ENCODE results near the gene PAPSS2. TPM values are rescaled to one million over a fixed set of nuclear protein-coding genes. Genes with fewer than 3 reads are reported as not detected.

Gene PAPSS2
- total RNA-seq, 1 experiment from 2014 or later = 22.1 TPM

DNA sequence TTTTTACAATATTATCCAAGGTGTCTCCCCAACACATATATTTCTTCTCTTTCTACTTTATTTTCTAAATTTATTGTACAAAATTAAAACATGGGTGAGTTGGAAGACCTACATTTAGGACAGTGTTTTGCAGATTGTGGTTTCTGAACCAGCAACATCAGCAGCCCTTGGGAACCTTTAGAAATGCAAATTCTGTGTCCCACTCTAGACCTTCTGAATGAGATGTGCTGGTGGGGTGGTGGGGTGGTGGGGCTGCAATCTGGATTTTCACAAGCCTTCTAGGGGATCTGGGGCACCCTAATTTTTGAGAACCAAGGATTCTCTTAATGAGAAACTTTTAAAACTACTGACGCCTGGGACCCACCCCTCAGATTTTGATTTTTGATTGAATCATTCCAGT is 7.4 kb upstream of the PAPSS2 start (continued):
- TF ChIP-seq NFYB (CRISPR knock-in tag; conservative IDR thresholded peaks at IDR 0.05; ENCODE audit: low read depth) (no peak), NFATC4 (CRISPR knock-in tag; IDR thresholded peaks at IDR 0.05) (no peak), FOXJ3 (CRISPR knock-in tag; IDR thresholded peaks at IDR 0.05; ENCODE audit: borderline replicate concordance) (no peak), ZNF423 (CRISPR knock-in tag; IDR thresholded peaks at IDR 0.05) (no peak), OVOL2 (CRISPR knock-in tag; IDR thresholded peaks at IDR 0.05; ENCODE audit: borderline replicate concordance) (no peak)

DNA sequence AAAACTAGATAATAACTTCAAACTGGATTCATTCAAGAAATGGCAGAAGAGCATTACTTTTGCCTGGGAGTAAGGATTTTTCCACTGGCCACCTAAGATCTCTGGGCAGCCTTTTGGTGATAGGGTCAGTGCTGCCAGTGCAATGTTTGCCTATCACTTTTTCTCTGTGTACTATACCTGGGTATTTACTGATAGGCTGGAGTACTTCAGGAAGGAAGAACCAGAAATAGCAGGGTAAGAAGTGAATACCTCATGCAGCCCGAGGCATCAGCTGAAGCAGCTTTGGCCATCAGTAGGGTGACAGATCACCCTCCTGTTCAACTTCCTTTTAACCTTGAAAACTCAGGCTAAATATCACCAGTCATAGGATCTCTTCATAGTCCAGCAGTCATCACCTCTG is 5.5 kb upstream of the PAPSS2 start:
- no peaks in the 10 kb centered on the region for H3K36me3 Mint-ChIP-seq
- no peaks in the 10 kb centered on the region for H3K9me3 Mint-ChIP-seq
- CTCF ChIA-PET = interaction anchor here (1.4 kb wide), 1 partner anchor 121 kb away, joined by 3 read pairs; no protein-coding TSS in a partner anchor
- TF ChIP-seq, protein P1, sequence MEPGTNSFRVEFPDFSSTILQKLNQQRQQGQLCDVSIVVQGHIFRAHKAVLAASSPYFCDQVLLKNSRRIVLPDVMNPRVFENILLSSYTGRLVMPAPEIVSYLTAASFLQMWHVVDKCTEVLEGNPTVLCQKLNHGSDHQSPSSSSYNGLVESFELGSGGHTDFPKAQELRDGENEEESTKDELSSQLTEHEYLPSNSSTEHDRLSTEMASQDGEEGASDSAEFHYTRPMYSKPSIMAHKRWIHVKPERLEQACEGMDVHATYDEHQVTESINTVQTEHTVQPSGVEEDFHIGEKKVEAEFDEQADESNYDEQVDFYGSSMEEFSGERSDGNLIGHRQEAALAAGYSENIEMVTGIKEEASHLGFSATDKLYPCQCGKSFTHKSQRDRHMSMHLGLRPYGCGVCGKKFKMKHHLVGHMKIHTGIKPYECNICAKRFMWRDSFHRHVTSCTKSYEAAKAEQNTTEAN (CRISPR knock-in tag; IDR thresholded peaks at IDR 0.05) = no peak
- no peak for TF ChIP-seq FOXJ3 (CRISPR knock-in tag; IDR thresholded peaks at IDR 0.05; ENCODE audit: borderline replicate concordance)
- TF ChIP-seq TP53 (CRISPR knock-in tag; IDR thresholded peaks at IDR 0.05) = no peak
- TF ChIP-seq ETV6 (CRISPR knock-in tag; IDR thresholded peaks at IDR 0.05) = no peak
- TF ChIP-seq NFE2L1 (CRISPR knock-in tag; IDR thresholded peaks at IDR 0.05) = no peak
- no peak for TF ChIP-seq ZNF219 (CRISPR knock-in tag; IDR thresholded peaks at IDR 0.05; ENCODE audit: borderline replicate concordance)
- no peak for TF ChIP-seq FOXP1 (CRISPR knock-in tag; IDR thresholded peaks at IDR 0.05; ENCODE audit: borderline replicate concordance)
- no peak for TF ChIP-seq ATF1 (CRISPR knock-in tag; IDR thresholded peaks at IDR 0.05)
- TF ChIP-seq SOX15 (CRISPR knock-in tag; IDR thresholded peaks at IDR 0.05) = no peak
- TF ChIP-seq, protein P2, sequence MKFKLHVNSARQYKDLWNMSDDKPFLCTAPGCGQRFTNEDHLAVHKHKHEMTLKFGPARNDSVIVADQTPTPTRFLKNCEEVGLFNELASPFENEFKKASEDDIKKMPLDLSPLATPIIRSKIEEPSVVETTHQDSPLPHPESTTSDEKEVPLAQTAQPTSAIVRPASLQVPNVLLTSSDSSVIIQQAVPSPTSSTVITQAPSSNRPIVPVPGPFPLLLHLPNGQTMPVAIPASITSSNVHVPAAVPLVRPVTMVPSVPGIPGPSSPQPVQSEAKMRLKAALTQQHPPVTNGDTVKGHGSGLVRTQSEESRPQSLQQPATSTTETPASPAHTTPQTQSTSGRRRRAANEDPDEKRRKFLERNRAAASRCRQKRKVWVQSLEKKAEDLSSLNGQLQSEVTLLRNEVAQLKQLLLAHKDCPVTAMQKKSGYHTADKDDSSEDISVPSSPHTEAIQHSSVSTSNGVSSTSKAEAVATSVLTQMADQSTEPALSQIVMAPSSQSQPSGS (CRISPR knock-in tag; IDR thresholded peaks at IDR 0.05; ENCODE audit: borderline replicate concordance, low read depth) = no peak
- TF ChIP-seq, protein P3, sequence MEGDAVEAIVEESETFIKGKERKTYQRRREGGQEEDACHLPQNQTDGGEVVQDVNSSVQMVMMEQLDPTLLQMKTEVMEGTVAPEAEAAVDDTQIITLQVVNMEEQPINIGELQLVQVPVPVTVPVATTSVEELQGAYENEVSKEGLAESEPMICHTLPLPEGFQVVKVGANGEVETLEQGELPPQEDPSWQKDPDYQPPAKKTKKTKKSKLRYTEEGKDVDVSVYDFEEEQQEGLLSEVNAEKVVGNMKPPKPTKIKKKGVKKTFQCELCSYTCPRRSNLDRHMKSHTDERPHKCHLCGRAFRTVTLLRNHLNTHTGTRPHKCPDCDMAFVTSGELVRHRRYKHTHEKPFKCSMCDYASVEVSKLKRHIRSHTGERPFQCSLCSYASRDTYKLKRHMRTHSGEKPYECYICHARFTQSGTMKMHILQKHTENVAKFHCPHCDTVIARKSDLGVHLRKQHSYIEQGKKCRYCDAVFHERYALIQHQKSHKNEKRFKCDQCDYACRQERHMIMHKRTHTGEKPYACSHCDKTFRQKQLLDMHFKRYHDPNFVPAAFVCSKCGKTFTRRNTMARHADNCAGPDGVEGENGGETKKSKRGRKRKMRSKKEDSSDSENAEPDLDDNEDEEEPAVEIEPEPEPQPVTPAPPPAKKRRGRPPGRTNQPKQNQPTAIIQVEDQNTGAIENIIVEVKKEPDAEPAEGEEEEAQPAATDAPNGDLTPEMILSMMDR (IDR thresholded peaks at IDR 0.05) = no peak
- TF ChIP-seq, protein P4, sequence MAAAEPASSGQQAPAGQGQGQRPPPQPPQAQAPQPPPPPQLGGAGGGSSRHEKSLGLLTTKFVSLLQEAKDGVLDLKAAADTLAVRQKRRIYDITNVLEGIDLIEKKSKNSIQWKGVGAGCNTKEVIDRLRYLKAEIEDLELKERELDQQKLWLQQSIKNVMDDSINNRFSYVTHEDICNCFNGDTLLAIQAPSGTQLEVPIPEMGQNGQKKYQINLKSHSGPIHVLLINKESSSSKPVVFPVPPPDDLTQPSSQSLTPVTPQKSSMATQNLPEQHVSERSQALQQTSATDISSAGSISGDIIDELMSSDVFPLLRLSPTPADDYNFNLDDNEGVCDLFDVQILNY (CRISPR knock-in tag; IDR thresholded peaks at IDR 0.05) = no peak
- no peak for TF ChIP-seq ZNF138 (CRISPR knock-in tag; conservative IDR thresholded peaks at IDR 0.05)
- TF ChIP-seq, protein P5, sequence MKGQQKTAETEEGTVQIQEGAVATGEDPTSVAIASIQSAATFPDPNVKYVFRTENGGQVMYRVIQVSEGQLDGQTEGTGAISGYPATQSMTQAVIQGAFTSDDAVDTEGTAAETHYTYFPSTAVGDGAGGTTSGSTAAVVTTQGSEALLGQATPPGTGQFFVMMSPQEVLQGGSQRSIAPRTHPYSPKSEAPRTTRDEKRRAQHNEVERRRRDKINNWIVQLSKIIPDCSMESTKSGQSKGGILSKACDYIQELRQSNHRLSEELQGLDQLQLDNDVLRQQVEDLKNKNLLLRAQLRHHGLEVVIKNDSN (CRISPR knock-in tag; IDR thresholded peaks at IDR 0.05) = no peak
- TF ChIP-seq SP1 (CRISPR knock-in tag; conservative IDR thresholded peaks at IDR 0.05) = no peak
- TF ChIP-seq, protein P6, sequence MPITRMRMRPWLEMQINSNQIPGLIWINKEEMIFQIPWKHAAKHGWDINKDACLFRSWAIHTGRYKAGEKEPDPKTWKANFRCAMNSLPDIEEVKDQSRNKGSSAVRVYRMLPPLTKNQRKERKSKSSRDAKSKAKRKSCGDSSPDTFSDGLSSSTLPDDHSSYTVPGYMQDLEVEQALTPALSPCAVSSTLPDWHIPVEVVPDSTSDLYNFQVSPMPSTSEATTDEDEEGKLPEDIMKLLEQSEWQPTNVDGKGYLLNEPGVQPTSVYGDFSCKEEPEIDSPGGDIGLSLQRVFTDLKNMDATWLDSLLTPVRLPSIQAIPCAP (CRISPR knock-in tag; IDR thresholded peaks at IDR 0.05) = no peak
- no peak for TF ChIP-seq ZNF263 (CRISPR knock-in tag; IDR thresholded peaks at IDR 0.05; ENCODE audit: low read depth)
- TF ChIP-seq, protein P7, sequence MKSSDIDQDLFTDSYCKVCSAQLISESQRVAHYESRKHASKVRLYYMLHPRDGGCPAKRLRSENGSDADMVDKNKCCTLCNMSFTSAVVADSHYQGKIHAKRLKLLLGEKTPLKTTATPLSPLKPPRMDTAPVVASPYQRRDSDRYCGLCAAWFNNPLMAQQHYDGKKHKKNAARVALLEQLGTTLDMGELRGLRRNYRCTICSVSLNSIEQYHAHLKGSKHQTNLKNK (CRISPR knock-in tag; IDR thresholded peaks at IDR 0.05) = no peak
- no peak overlapping the region for H3K27ac Mint-ChIP-seq
- DNase-seq (ENCODE audit: low spot score) (no peak), ATAC-seq (no peak)
- H3K4me3 Mint-ChIP-seq = no peak overlapping the region
- H3K27me3 Mint-ChIP-seq (ENCODE audit: low read depth) = no peaks in the 10 kb centered on the region
- peaks cover 64% of the 10 kb centered on the region for H3K4me1 Mint-ChIP-seq
- POLR2A ChIA-PET = no interaction called here

All from WTC11 (cell line).